Effector memory CD8-positive, alpha-beta T cell (primary cell): Measurements from ENCODE around the gene ASMTL.
"Not testable (repeated sequence)": the region's sequence is repeated elsewhere in the genome, so short reads cannot be mapped to it uniquely, and the experiment has no call there.

Experiments
- ATAC-seq: fragments of 150-1000 bp; cut with Tn5 transposase; replicated peaks from 2 replicates; pipeline ENCODE4 v1.10.0; 2021; ENCODE audit warnings: mild to moderate bottlenecking, moderate library complexity
- DNase-seq, 3 experiments: peaks; one replicate each; pipeline ENCODE4 v3.0.0; 2021
- H3K27ac Mint-ChIP-seq, 2 donors: one replicate each; pipeline ENCODE4 v1.8.0; 2022; ENCODE audit warnings: mild to moderate bottlenecking in 2 of 2, mixed read lengths in 2 of 2, moderate library complexity in 2 of 2
- H3K27me3 Mint-ChIP-seq, 2 donors: one replicate each; pipeline ENCODE4 v1.8.0; 2022; ENCODE audit warnings: mixed read lengths in 2 of 2
- H3K36me3 Mint-ChIP-seq: one replicate; pipeline ENCODE4 v1.8.0; 2022; ENCODE audit warnings: mild to moderate bottlenecking, moderate library complexity, mixed read lengths; ENCODE audit not compliant: insufficient read depth
- H3K4me1 Mint-ChIP-seq, 2 donors: one replicate each; pipeline ENCODE4 v1.8.0; 2022; ENCODE audit warnings: low read depth in 2 of 2, mixed read lengths in 2 of 2
- H3K4me3 Mint-ChIP-seq, 2 donors: one replicate each; pipeline ENCODE4 v1.8.0; 2022; ENCODE audit warnings: mild to moderate bottlenecking in 2 of 2, mixed read lengths in 2 of 2, moderate library complexity in 2 of 2
- H3K9me3 Mint-ChIP-seq, 2 donors: one replicate each; pipeline ENCODE4 v1.8.0; 2022; ENCODE audit warnings: mixed read lengths in 2 of 2

The ASMTL gene

GRCh38 chrX:1427756-1428155 lies 25.0 kb downstream of the ASMTL start:
- Mint-ChIP-seq H3K27me3 (no peaks in the 10 kb centered on the region), H3K4me1 (no peaks in the 10 kb centered on the region)

GRCh38 chrX:1426321-1426720 lies 26.4 kb downstream of the ASMTL start:
- Mint-ChIP-seq H3K36me3 (peaks cover 24% of the 10 kb centered on the region), H3K27ac (peak overlapping the region in 1 of 2 donors; percentile 68), H3K9me3 (peaks cover 14 to 18% of the 10 kb centered on the region in 2 donors)
- not testable (repeated sequence) for H3K4me1 Mint-ChIP-seq, ATAC-seq, H3K27me3 Mint-ChIP-seq, H3K4me3 Mint-ChIP-seq, DNase-seq

More at GRCh38 chrX:1427756-1428155, 25.0 kb downstream of the ASMTL start:
- Mint-ChIP-seq H3K36me3 (peaks cover 33% of the 10 kb centered on the region), H3K4me3 (no peak overlapping the region), H3K9me3 (peaks cover 14 to 18% of the 10 kb centered on the region in 2 donors), H3K27ac (no peak overlapping the region)
- ATAC-seq (no peak), DNase-seq (no peak)

GRCh38 chrX:1425381-1425780 lies 27.3 kb downstream of the ASMTL start:
- DNase-seq, result no peak
- Mint-ChIP-seq H3K4me3 (no peak overlapping the region), H3K27ac (no peak overlapping the region), H3K4me1 (peaks cover 0 to under 1% of the 10 kb centered on the region in 2 donors), H3K36me3 (peaks cover 24% of the 10 kb centered on the region), H3K9me3 (peaks cover 14 to 18% of the 10 kb centered on the region in 2 donors), H3K27me3 (no peaks in the 10 kb centered on the region)
- no peak for ATAC-seq

GRCh38 chrX:1424147-1424851 lies 28.4 kb downstream of the ASMTL start:
- H3K9me3 Mint-ChIP-seq, result peaks cover 18 to 19% of the 10 kb centered on the region in 2 donors
- H3K4me3 Mint-ChIP-seq, result no peak overlapping the region
- peak overlapping the region in 1 of 2 donors; percentile 6 for H3K27ac Mint-ChIP-seq
- ATAC-seq (no peak), DNase-seq (no peak)
- H3K4me1 Mint-ChIP-seq, result peaks cover 0 to 9% of the 10 kb centered on the region in 2 donors
- peaks cover 24% of the 10 kb centered on the region for H3K36me3 Mint-ChIP-seq
- no peaks in the 10 kb centered on the region for H3K27me3 Mint-ChIP-seq

GRCh38 chrX:1423215-1423614 lies 29.5 kb downstream of the ASMTL start:
- peaks cover 22% of the 10 kb centered on the region for H3K36me3 Mint-ChIP-seq
- peaks cover 0 to 9% of the 10 kb centered on the region in 2 donors for H3K4me1 Mint-ChIP-seq
- H3K27ac Mint-ChIP-seq, result peak overlapping the region in 1 of 2 donors; percentile 6
- peaks cover 18 to 19% of the 10 kb centered on the region in 2 donors for H3K9me3 Mint-ChIP-seq
- no peak for ATAC-seq
- no peak for DNase-seq
- H3K4me3 Mint-ChIP-seq, result no peak overlapping the region
- H3K27me3 Mint-ChIP-seq, result no peaks in the 10 kb centered on the region

GRCh38 chrX:1422135-1422465 lies 30.6 kb downstream of the ASMTL start:
- no peaks in the 10 kb centered on the region for H3K27me3 Mint-ChIP-seq
- H3K4me3 Mint-ChIP-seq, result no peak overlapping the region
- ATAC-seq (no peak), DNase-seq (no peak)
- H3K27ac Mint-ChIP-seq, result no peak overlapping the region
- H3K36me3 Mint-ChIP-seq, result peaks cover 17% of the 10 kb centered on the region
- H3K4me1 Mint-ChIP-seq, result peaks cover 0 to 9% of the 10 kb centered on the region in 2 donors
- peaks cover 18 to 19% of the 10 kb centered on the region in 2 donors for H3K9me3 Mint-ChIP-seq

- Mint-ChIP-seq H3K9me3 (peaks cover 18 to 19% of the 10 kb centered on the region in 2 donors), H3K27me3 (no peaks in the 10 kb centered on the region), H3K27ac (no peak overlapping the region), H3K36me3 (peaks cover 12% of the 10 kb centered on the region), H3K4me1 (peaks cover 0 to 9% of the 10 kb centered on the region in 2 donors), H3K4me3 (no peak overlapping the region)
- DNase-seq, result no peak
- ATAC-seq, result no peak
These were observed 31.1 kb downstream of the ASMTL start for GRCh38 chrX:1421433-1422134.

GRCh38 chrX:1420371-1420770 lies 32.3 kb downstream of the ASMTL start:
- no peak for ATAC-seq
- Mint-ChIP-seq H3K36me3 (peaks cover 9% of the 10 kb centered on the region), H3K27me3 (no peaks in the 10 kb centered on the region), H3K27ac (peak overlapping the region; percentile 4 to 67), H3K4me1 (peaks cover 0 to 9% of the 10 kb centered on the region in 2 donors), H3K9me3 (peaks cover 18 to 19% of the 10 kb centered on the region in 2 donors), H3K4me3 (no peak overlapping the region)
- DNase-seq, result no peak

- Mint-ChIP-seq H3K36me3 (peaks cover 8% of the 10 kb centered on the region), H3K4me1 (peaks cover 0 to 9% of the 10 kb centered on the region in 2 donors), H3K27me3 (no peaks in the 10 kb centered on the region), H3K4me3 (no peak overlapping the region), H3K27ac (peak overlapping the region; percentile 4 to 67), H3K9me3 (peaks cover 13 to 17% of the 10 kb centered on the region in 2 donors)
- ATAC-seq (no peak), DNase-seq (no peak)
These were observed 33.0 kb downstream of the ASMTL start for GRCh38 chrX:1419545-1420355.

GRCh38 chrX:1418901-1419544 lies 33.7 kb downstream of the ASMTL start:
- no peak for ATAC-seq
- Mint-ChIP-seq H3K4me1 (peaks cover 0 to 10% of the 10 kb centered on the region in 2 donors), H3K9me3 (peaks cover 6 to 12% of the 10 kb centered on the region in 2 donors), H3K4me3 (no peak overlapping the region), H3K27ac (peak overlapping the region in 1 of 2 donors; percentile 11), H3K36me3 (peaks cover 8% of the 10 kb centered on the region), H3K27me3 (no peaks in the 10 kb centered on the region)
- DNase-seq, result no peak

- DNase-seq (no peak), ATAC-seq (no peak)
- H3K27me3 Mint-ChIP-seq, result no peaks in the 10 kb centered on the region
- H3K4me1 Mint-ChIP-seq, result peaks cover 0 to 13% of the 10 kb centered on the region in 2 donors
- H3K27ac Mint-ChIP-seq, result no peak overlapping the region
- H3K9me3 Mint-ChIP-seq, result peaks cover 0 to 4% of the 10 kb centered on the region in 2 donors
- no peak overlapping the region for H3K4me3 Mint-ChIP-seq
- H3K36me3 Mint-ChIP-seq, result peaks cover 6% of the 10 kb centered on the region
These were observed 34.6 kb downstream of the ASMTL start for GRCh38 chrX:1417921-1418771.

- Mint-ChIP-seq H3K36me3 (peaks cover 7% of the 10 kb centered on the region), H3K9me3 (peaks cover 0 to 4% of the 10 kb centered on the region in 2 donors), H3K27ac (no peak overlapping the region), H3K4me1 (peaks cover 0 to 13% of the 10 kb centered on the region in 2 donors), H3K27me3 (no peaks in the 10 kb centered on the region), H3K4me3 (no peak overlapping the region)
- DNase-seq (no peak), ATAC-seq (no peak)
These were observed 35.5 kb downstream of the ASMTL start for GRCh38 chrX:1416965-1417760.
